ENCODE results near the gene UBA5. TPM values are rescaled to one million over a fixed set of nuclear protein-coding genes. Genes with fewer than 3 reads are reported as not detected.

The UBA5 gene
- total RNA-seq, 1 donor from 2014 or later, result 36.2 TPM

DNA sequence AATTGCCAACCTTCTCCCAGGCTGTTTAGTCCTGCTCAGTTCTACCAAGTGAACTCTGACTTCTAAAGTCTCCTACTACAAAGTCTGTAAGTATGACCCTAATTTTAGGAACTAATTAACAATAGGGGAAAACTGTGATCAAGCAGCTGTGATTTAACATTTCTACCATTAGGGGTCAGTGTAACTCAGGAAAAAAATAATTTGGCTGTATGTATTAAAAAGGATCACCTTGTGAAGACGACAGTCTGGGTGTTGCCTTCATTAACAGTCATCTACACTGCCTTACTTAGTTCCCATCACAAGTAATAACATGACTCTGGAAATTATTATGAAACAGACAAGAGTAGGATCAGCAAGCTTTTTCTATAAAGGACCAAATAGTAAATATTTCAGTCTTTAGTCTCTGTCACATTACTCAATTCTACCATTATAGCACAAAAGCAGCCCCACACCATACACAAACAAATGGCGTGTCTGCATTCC lies 66.3 kb downstream of the UBA5 start:
- Mint-ChIP-seq H3K4me3 (ENCODE audit: unreplicated experiment) (no peak overlapping the region), H3K9me3 (ENCODE audit: unreplicated experiment) (no peaks in the 10 kb centered on the region), H3K27me3 (ENCODE audit: low read depth, unreplicated experiment) (no peaks in the 10 kb centered on the region), H3K4me1 (ENCODE audit: low read depth, unreplicated experiment) (peaks cover 9% of the 10 kb centered on the region), H3K27ac (ENCODE audit: unreplicated experiment) (no peak overlapping the region), H3K36me3 (ENCODE audit: low read depth, unreplicated experiment) (no peaks in the 10 kb centered on the region)
- Histone ChIP-seq H3K79me2 (ENCODE audit: insufficient read depth, low read length) (peaks cover 5% of the 10 kb centered on the region), H3K27ac (ENCODE audit: low read depth, low read length) (no peak overlapping the region), H3K36me3 (ENCODE audit: insufficient read depth, low read length) (no peaks in the 10 kb centered on the region), H3K9me3 (ENCODE audit: insufficient read depth, low read depth, low read length) (no peaks in the 10 kb centered on the region), H3K9ac (ENCODE audit: low read length) (no peak overlapping the region), H3K27me3 (ENCODE audit: insufficient read depth, low read length) (peaks cover 4% of the 10 kb centered on the region), H4K20me1 (ENCODE audit: insufficient read depth, low read length) (peaks cover 3% of the 10 kb centered on the region), H2AFZ (ENCODE audit: low read depth, low read length) (peak overlapping the region; percentile 19), H3K4me1 (ENCODE audit: insufficient read depth, low read length) (peaks cover 7% of the 10 kb centered on the region), H3K4me3 (ENCODE audit: insufficient read depth, low read depth, low read length) (no peak overlapping the region), H3K4me2 (ENCODE audit: low read length) (no peak overlapping the region)
- FAIRE-seq, result peak; percentile 50
- no peak for DNase-seq (ENCODE audit: low read depth)
- TF ChIP-seq EZH2 (IDR thresholded peaks at IDR 0.05; ENCODE audit: insufficient read depth, low read length), result no peak
- TF ChIP-seq, protein P1, sequence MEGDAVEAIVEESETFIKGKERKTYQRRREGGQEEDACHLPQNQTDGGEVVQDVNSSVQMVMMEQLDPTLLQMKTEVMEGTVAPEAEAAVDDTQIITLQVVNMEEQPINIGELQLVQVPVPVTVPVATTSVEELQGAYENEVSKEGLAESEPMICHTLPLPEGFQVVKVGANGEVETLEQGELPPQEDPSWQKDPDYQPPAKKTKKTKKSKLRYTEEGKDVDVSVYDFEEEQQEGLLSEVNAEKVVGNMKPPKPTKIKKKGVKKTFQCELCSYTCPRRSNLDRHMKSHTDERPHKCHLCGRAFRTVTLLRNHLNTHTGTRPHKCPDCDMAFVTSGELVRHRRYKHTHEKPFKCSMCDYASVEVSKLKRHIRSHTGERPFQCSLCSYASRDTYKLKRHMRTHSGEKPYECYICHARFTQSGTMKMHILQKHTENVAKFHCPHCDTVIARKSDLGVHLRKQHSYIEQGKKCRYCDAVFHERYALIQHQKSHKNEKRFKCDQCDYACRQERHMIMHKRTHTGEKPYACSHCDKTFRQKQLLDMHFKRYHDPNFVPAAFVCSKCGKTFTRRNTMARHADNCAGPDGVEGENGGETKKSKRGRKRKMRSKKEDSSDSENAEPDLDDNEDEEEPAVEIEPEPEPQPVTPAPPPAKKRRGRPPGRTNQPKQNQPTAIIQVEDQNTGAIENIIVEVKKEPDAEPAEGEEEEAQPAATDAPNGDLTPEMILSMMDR (IDR thresholded peaks at IDR 0.05; ENCODE audit: insufficient read depth, low read depth, low read length), result peak; percentile 81

Other genes starting within 250 kb of the UBA5 start
- gene DNAJC13, start 242.8 kb upstream of the UBA5 start, total RNA-seq, result 38.5 and 41.0 TPM in 2 replicates
- not detected in 2 replicates for gene ACKR4, start 63.1 kb upstream of the UBA5 start, total RNA-seq
- 13.0 and 14.4 TPM in 2 replicates for gene ACAD11, start 520 bp upstream of the UBA5 start, total RNA-seq
- 32.0 and 32.5 TPM in 2 replicates for gene NPHP3, start 62.1 kb downstream of the UBA5 start, total RNA-seq

Data from astrocyte (in vitro differentiated cells and primary cell).